ENCODE results near the gene TNFSF13B. TPM values are rescaled to one million over a fixed set of nuclear protein-coding genes. Genes with fewer than 3 reads are reported as not detected.

The TNFSF13B gene
- total RNA-seq, 1 donor from 2014 or later: 0.71 TPM

- Histone ChIP-seq H3K27me3 (ENCODE audit: control insufficient read depth, insufficient read depth, low read length) (no peaks in the 10 kb centered on the region), H3K36me3 (ENCODE audit: control insufficient read depth, insufficient read depth, low read length) (no peaks in the 10 kb centered on the region), H3K4me3 (ENCODE audit: low read depth, low read length) (no peak overlapping the region)
- DNase-seq (ENCODE audit: low read depth): no peak
- TF ChIP-seq, protein P1, sequence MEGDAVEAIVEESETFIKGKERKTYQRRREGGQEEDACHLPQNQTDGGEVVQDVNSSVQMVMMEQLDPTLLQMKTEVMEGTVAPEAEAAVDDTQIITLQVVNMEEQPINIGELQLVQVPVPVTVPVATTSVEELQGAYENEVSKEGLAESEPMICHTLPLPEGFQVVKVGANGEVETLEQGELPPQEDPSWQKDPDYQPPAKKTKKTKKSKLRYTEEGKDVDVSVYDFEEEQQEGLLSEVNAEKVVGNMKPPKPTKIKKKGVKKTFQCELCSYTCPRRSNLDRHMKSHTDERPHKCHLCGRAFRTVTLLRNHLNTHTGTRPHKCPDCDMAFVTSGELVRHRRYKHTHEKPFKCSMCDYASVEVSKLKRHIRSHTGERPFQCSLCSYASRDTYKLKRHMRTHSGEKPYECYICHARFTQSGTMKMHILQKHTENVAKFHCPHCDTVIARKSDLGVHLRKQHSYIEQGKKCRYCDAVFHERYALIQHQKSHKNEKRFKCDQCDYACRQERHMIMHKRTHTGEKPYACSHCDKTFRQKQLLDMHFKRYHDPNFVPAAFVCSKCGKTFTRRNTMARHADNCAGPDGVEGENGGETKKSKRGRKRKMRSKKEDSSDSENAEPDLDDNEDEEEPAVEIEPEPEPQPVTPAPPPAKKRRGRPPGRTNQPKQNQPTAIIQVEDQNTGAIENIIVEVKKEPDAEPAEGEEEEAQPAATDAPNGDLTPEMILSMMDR (IDR thresholded peaks at IDR 0.05; ENCODE audit: insufficient read depth, low read length, poor library complexity, severe bottlenecking): no peak
These were observed 4.1 kb downstream of the TNFSF13B start for GRCh38 chr13:108273429-108274118.

GRCh38 chr13:108274718-108275117, 5.2 kb downstream of the TNFSF13B start:
- TF ChIP-seq, protein P1 (IDR thresholded peaks at IDR 0.05; ENCODE audit: insufficient read depth, low read length, poor library complexity, severe bottlenecking): no peak
- DNase-seq (ENCODE audit: low read depth): no peak
- no peaks in the 10 kb centered on the region for H3K27me3 ChIP-seq (ENCODE audit: control insufficient read depth, insufficient read depth, low read length)

GRCh38 chr13:108276060-108276459, 6.5 kb downstream of the TNFSF13B start:
- no peak for DNase-seq (ENCODE audit: low read depth)
- Histone ChIP-seq H3K27me3 (ENCODE audit: control insufficient read depth, insufficient read depth, low read length) (no peaks in the 10 kb centered on the region), H3K36me3 (ENCODE audit: control insufficient read depth, insufficient read depth, low read length) (no peaks in the 10 kb centered on the region), H3K4me3 (ENCODE audit: low read depth, low read length) (no peak overlapping the region)
- TF ChIP-seq, protein P1 (IDR thresholded peaks at IDR 0.05; ENCODE audit: insufficient read depth, low read length, poor library complexity, severe bottlenecking): no peak

More at GRCh38 chr13:108274718-108275117, 5.2 kb downstream of the TNFSF13B start:
- H3K36me3 ChIP-seq (ENCODE audit: control insufficient read depth, insufficient read depth, low read length): no peaks in the 10 kb centered on the region
- H3K4me3 ChIP-seq (ENCODE audit: low read depth, low read length): no peak overlapping the region

DNA sequence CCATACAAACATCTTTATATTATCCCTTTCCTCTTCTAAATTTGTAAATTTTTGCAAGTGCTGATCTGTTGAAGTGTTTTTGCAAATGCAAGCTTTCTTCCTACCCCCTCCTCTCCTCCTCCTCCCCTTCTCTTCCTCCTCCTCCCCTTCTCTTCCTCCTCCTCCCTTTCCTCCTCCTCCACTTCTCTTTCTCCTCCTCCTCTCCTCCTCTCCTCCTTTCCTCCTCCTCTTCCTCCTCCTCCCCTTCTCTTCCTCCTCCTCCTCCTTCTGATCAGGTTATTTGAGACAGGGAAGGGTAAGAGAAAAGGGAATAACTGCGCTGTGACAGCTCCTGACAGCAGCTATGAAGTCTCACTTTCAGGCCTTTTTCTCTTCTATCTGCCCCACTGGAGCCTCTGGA, 8.9 kb downstream of the TNFSF13B start:
- no peaks in the 10 kb centered on the region for H3K27me3 ChIP-seq (ENCODE audit: control insufficient read depth, insufficient read depth, low read length)
- no peak overlapping the region for H3K4me3 ChIP-seq (ENCODE audit: low read depth, low read length)
- no peak for DNase-seq (ENCODE audit: low read depth)
- TF ChIP-seq, protein P1 (IDR thresholded peaks at IDR 0.05; ENCODE audit: insufficient read depth, low read length, poor library complexity, severe bottlenecking): no peak
- no peaks in the 10 kb centered on the region for H3K36me3 ChIP-seq (ENCODE audit: control insufficient read depth, insufficient read depth, low read length)

DNA sequence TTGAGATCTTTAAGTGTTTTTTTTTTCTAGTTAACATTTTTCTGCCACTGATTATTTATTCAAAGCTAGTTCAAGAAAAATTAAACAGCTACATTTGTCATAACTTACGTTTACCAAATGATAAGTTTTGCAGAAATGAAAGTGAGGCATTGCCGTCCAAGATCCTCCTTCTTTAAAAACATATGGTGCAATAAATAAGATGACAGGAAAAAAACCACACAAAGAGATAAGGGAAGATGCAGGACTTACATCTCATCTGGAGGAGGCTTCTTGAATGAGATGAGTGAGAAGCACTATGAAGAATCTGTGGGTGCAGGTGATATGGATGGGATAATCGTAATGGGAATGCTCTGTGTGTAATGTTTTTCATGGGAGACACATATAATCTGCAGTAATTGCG, 12.4 kb downstream of the TNFSF13B start:
- TF ChIP-seq, protein P1 (IDR thresholded peaks at IDR 0.05; ENCODE audit: insufficient read depth, low read length, poor library complexity, severe bottlenecking): no peak
- H3K4me3 ChIP-seq (ENCODE audit: low read depth, low read length): no peak overlapping the region
- H3K36me3 ChIP-seq (ENCODE audit: control insufficient read depth, insufficient read depth, low read length): no peaks in the 10 kb centered on the region
- H3K27me3 ChIP-seq (ENCODE audit: control insufficient read depth, insufficient read depth, low read length): no peaks in the 10 kb centered on the region
- no peak for DNase-seq (ENCODE audit: low read depth)

DNA sequence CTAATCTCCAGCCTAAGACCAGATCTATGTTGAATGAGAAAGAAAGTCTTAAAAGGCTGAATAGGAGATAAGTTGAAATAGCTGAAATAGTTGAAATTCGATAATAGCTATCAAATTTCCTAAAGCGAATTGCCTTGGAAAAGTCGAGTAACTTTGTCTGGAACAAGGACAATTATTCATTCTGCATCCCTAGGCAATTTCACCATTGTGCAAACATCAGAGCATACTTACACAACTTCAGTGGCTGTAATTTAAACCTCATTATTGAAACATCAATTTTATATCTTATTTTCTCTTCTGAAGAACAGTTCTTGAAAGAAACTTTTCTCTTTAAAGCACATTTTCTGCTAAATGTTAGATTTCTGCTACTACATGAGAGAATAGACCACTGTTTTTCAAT, 13.6 kb downstream of the TNFSF13B start:
- no peak for DNase-seq (ENCODE audit: low read depth)

More for the DNA sequence above, 13.6 kb downstream of the TNFSF13B start:
- Histone ChIP-seq H3K36me3 (ENCODE audit: control insufficient read depth, insufficient read depth, low read length) (no peaks in the 10 kb centered on the region), H3K27me3 (ENCODE audit: control insufficient read depth, insufficient read depth, low read length) (no peaks in the 10 kb centered on the region), H3K4me3 (ENCODE audit: low read depth, low read length) (no peak overlapping the region)
- TF ChIP-seq, protein P1 (IDR thresholded peaks at IDR 0.05; ENCODE audit: insufficient read depth, low read length, poor library complexity, severe bottlenecking): no peak

Measured in kidney epithelial cell (primary cell).